GM18499 (cell line): ENCODE measurements around the gene IKZF3.

Source experiments
- ATAC-seq: cut with Tn5 transposase; IDR thresholded peaks from one replicate; pipeline ENCODE4 v1.9.1; 2021; ENCODE audit warnings: moderate number of reproducible peaks; ENCODE audit not compliant: insufficient read depth, unreplicated experiment

IKZF3 gene

GRCh38 chr17:39820987-39821386 is 43.1 kb downstream of the IKZF3 start:
- no peak for ATAC-seq

GRCh38 chr17:39820541-39820940 is 43.6 kb downstream of the IKZF3 start:
- no peak for ATAC-seq

- no peak for ATAC-seq
Observed at GRCh38 chr17:39818358-39819000, 45.6 kb downstream of the IKZF3 start.

GRCh38 chr17:39816272-39816671 is 47.8 kb downstream of the IKZF3 start:
- ATAC-seq = no peak

- no peak for ATAC-seq
Observed at GRCh38 chr17:39814497-39814896, 49.6 kb downstream of the IKZF3 start.

- no peak for ATAC-seq
Observed at GRCh38 chr17:39813631-39814030, 50.5 kb downstream of the IKZF3 start.

GRCh38 chr17:39812466-39812865 is 51.6 kb downstream of the IKZF3 start:
- ATAC-seq = no peak

- no peak for ATAC-seq
Observed at GRCh38 chr17:39810939-39811728, 53.0 kb downstream of the IKZF3 start.

GRCh38 chr17:39809221-39809620 is 54.9 kb downstream of the IKZF3 start:
- ATAC-seq = no peak

- no peak for ATAC-seq
Observed at GRCh38 chr17:39808409-39808997, 55.6 kb downstream of the IKZF3 start.

GRCh38 chr17:39804839-39805238 is 59.3 kb downstream of the IKZF3 start:
- ATAC-seq = no peak

- no peak for ATAC-seq
Observed at GRCh38 chr17:39801055-39801454, 63.1 kb downstream of the IKZF3 start.

- ATAC-seq = no peak
Observed at GRCh38 chr17:39800540-39800939, 63.6 kb downstream of the IKZF3 start.

GRCh38 chr17:39799395-39799794 is 64.7 kb downstream of the IKZF3 start:
- no peak for ATAC-seq

GRCh38 chr17:39794249-39794970 is 69.7 kb downstream of the IKZF3 start:
- ATAC-seq = peak; percentile 55

- ATAC-seq = no peak
Observed at GRCh38 chr17:39793301-39793872, 70.7 kb downstream of the IKZF3 start.

- ATAC-seq = no peak
Observed at GRCh38 chr17:39792526-39793221, 71.4 kb downstream of the IKZF3 start.

GRCh38 chr17:39791111-39791992 is 72.8 kb downstream of the IKZF3 start:
- ATAC-seq = no peak
